GM21529 (cell line): ENCODE results near the gene CRACR2A.

Source experiments
- ATAC-seq: cut with Tn5 transposase; IDR thresholded peaks from one replicate; pipeline ENCODE4 v1.9.1; 2021; ENCODE audit not compliant: unreplicated experiment

Gene CRACR2A

GRCh38 chr12:3568695-3569094 lies 184.2 kb downstream of the CRACR2A start:
- no peak for ATAC-seq

- no peak for ATAC-seq
Observed at GRCh38 chr12:3565985-3566384, 186.9 kb downstream of the CRACR2A start.
